ENCODE measurements around the gene CPPED1. TPM values are rescaled to one million over a fixed set of nuclear protein-coding genes. Genes with fewer than 3 reads are reported as not detected.

CPPED1 gene
- total RNA-seq, 2 donors from 2014 or later, result 14.8 to 38.4 TPM

DNA sequence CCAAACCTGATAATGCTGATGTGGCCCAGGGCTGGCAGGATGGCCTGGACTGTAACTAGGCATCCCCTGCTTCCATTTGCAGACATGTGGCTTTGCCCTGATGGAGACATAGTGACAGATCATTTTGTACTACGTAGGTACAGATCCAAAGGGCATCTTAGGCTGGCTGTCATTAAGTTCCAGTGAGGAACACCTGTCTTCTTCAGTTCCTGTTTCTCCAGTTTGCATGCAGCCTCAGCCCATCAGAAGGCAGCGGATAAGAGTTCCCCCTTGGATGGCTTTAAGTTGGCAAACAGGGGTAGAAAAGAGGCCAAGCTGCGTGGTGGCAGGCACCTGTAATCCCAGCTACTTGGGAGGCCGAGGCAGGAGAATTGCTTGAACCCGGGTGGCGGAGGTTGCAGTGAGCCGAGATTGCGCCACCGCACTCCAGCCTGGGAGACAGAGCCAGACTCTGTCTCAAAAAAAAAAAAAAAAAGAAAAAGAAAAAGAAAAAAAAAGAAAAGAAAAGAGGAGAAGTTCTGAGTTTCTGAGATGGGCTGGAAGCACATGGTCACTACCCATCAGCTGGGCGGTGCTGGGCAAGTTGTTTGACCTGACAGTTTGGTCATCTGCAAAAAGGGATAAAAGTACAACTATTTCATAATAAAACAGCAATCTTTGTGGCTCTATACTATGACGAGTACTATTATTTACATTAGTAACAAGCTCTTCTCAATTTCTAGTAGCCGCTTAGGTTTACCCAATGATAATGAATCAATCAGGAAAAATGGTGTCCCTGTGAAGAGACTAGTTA, 42.7 kb downstream of the CPPED1 start:
- H3K4me3 ChIP-seq, result no peak overlapping the region
- H3K27me3 ChIP-seq (replicated peaks; ENCODE audit: insufficient read depth), result no peaks in the 10 kb centered on the region
- TF ChIP-seq, protein P1, sequence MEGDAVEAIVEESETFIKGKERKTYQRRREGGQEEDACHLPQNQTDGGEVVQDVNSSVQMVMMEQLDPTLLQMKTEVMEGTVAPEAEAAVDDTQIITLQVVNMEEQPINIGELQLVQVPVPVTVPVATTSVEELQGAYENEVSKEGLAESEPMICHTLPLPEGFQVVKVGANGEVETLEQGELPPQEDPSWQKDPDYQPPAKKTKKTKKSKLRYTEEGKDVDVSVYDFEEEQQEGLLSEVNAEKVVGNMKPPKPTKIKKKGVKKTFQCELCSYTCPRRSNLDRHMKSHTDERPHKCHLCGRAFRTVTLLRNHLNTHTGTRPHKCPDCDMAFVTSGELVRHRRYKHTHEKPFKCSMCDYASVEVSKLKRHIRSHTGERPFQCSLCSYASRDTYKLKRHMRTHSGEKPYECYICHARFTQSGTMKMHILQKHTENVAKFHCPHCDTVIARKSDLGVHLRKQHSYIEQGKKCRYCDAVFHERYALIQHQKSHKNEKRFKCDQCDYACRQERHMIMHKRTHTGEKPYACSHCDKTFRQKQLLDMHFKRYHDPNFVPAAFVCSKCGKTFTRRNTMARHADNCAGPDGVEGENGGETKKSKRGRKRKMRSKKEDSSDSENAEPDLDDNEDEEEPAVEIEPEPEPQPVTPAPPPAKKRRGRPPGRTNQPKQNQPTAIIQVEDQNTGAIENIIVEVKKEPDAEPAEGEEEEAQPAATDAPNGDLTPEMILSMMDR (IDR thresholded peaks at IDR 0.05), result no peak
- H3K9me3 ChIP-seq, result no peaks in the 10 kb centered on the region
- no peak overlapping the region for H3K27ac ChIP-seq
- no peak for ATAC-seq (ENCODE audit: insufficient number of reproducible peaks, low FRiP score, low read depth)
- peaks cover 0 to 11% of the 10 kb centered on the region in 2 donors for H3K4me1 ChIP-seq (ENCODE audit: control insufficient read depth in 1 of 2, low read depth in 2 of 2)
- DNase-seq (ENCODE audit: low spot score), result no peak
- H3K36me3 ChIP-seq, result no peaks in the 10 kb centered on the region

DNA sequence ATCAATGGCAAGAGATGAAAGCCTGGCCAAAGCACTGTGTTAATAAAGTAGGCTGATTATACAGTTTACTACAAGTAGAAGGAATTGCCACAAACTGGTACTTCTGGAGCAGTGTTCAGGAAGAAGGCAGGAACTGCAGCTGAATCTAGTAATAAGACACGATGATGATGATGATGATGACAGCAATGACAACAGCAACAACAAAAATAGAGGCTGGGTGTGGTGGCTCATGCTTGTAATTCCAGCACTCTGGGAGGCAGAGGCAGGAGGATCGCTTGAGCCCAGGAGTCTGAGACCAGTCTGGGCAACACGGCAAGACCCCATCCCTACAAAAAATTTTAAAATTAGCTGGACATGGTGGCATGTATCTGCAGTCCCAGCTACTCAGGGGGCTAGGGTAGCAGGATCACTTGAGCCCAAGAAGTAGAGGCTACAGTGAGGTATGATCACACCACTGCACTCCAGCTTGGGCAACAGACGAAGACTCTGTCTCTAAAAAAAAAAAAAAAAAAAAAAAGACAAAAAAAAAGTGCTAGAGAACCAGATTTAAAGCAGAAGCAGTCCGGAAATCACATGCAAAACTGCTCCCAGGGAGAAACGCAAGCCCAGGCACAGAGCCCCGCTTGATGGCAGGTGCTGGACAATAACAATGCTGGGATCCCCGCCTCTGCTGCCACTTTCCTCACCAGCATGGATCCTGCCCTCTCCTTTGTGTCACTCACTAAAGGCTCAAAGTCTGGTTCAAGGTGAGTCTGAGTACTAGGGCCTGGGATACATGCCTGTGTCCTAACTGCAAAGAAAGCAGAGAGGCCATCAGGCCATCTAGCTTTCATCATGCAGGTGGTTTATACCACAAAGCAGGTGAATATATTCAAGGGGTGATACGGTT, 44.8 kb downstream of the CPPED1 start:
- no peak for DNase-seq (ENCODE audit: low spot score)
- H3K36me3 ChIP-seq, result no peaks in the 10 kb centered on the region
- no peaks in the 10 kb centered on the region for H3K27me3 ChIP-seq (replicated peaks; ENCODE audit: insufficient read depth)
- TF ChIP-seq, protein P1 (IDR thresholded peaks at IDR 0.05), result no peak
- no peak overlapping the region for H3K27ac ChIP-seq
- H3K4me3 ChIP-seq, result no peak overlapping the region
- peaks cover 0 to 11% of the 10 kb centered on the region in 2 donors for H3K4me1 ChIP-seq (ENCODE audit: control insufficient read depth in 1 of 2, low read depth in 2 of 2)
- H3K9me3 ChIP-seq, result no peaks in the 10 kb centered on the region
- no peak for ATAC-seq (ENCODE audit: insufficient number of reproducible peaks, low FRiP score, low read depth)

DNA sequence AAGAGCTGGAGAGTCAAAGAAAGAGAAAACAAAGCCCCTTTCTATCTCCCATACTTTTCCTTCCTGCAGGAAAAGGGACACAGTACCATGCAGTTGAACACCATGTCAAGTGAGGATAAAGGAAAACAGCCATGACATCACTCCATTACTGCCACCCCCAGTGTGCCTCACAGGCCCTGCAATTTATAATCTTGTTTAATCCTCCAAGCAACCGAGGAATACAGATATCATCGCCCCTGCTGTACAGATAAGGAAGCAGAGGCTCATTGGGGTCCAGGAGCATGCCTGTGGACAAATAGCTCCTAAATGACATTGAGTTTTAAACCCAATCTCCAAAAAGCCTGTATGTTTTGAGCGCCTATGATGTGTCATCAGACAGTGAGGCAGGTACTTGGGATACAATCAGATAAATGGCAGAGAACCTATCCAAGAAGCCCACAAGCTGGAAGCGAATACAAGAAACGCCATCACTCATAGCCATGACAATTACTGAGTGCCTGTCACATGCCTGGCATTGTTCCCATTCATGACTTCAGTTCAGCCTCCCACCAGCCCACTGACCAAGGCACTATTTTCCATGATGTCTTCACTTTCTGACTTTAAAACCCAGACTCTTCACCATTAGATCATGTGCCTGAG, 45.5 kb downstream of the CPPED1 start:
- no peak overlapping the region for H3K27ac ChIP-seq
- no peaks in the 10 kb centered on the region for H3K36me3 ChIP-seq
- H3K27me3 ChIP-seq (replicated peaks; ENCODE audit: insufficient read depth), result no peaks in the 10 kb centered on the region
- ATAC-seq (ENCODE audit: insufficient number of reproducible peaks, low FRiP score, low read depth) (no peak), DNase-seq (ENCODE audit: low spot score) (no peak)
- TF ChIP-seq, protein P1 (IDR thresholded peaks at IDR 0.05), result no peak
- H3K9me3 ChIP-seq, result no peaks in the 10 kb centered on the region
- no peak overlapping the region for H3K4me3 ChIP-seq
- H3K4me1 ChIP-seq (ENCODE audit: control insufficient read depth in 1 of 2, low read depth in 2 of 2), result peaks cover 0 to 7% of the 10 kb centered on the region in 2 donors

DNA sequence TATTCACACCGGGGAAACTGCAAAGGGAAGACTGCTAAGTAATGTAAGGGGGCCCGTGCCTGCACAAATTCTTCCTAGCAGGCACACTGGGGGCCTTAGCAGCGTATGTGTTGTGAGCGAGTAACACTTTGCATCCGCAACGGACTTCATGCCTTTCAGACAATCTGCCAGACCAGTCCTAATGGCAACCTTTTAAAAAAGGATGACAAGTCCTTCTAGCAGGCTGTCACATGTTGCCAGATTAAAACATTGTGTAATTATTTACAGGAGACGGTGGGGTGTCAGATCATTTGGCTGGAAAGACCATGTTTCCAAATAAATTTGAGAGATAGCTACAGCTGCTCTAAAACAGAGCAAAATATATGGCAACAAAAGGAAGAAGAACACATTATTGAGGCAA, 46.1 kb downstream of the CPPED1 start:
- DNase-seq (ENCODE audit: low spot score) (no peak), ATAC-seq (ENCODE audit: insufficient number of reproducible peaks, low FRiP score, low read depth) (no peak)
- Histone ChIP-seq H3K4me3 (no peak overlapping the region), H3K9me3 (no peaks in the 10 kb centered on the region), H3K27me3 (replicated peaks; ENCODE audit: insufficient read depth) (no peaks in the 10 kb centered on the region), H3K4me1 (ENCODE audit: control insufficient read depth in 1 of 2, low read depth in 2 of 2) (peaks cover 0 to 7% of the 10 kb centered on the region in 2 donors), H3K27ac (no peak overlapping the region), H3K36me3 (no peaks in the 10 kb centered on the region)
- TF ChIP-seq, protein P1 (IDR thresholded peaks at IDR 0.05), result no peak
